ENCODE measurements around the gene KCNJ9.

The KCNJ9 gene

GRCh38 chr1:160083968-160084770, 2.8 kb downstream of the KCNJ9 start:
- ChIA-PET CTCF (interaction anchor here (0.5 to 5.0 kb wide), 11 partner anchors 11 to 1023 kb away, joined by 3 to 37 read pairs (median 3); no protein-coding TSS in a partner anchor), POLR2A (ENCODE audit: low non-redundant PET) (no interaction called here)
- TF ChIP-seq CTCF (conservative IDR thresholded peaks at IDR 0.05; ENCODE audit: low read depth) = peak; percentile 87
- no peak overlapping the region for H3K27ac ChIP-seq
- peak; percentile 78 for DNase-seq (ENCODE audit: low spot score)

- no peak for TF ChIP-seq CTCF (conservative IDR thresholded peaks at IDR 0.05; ENCODE audit: low read depth)
- ChIA-PET POLR2A (ENCODE audit: low non-redundant PET) (no interaction called here), CTCF (interaction anchor here (0.6 to 5.0 kb wide), 12 partner anchors 11 to 1022 kb away, joined by 3 to 37 read pairs (median 4); no protein-coding TSS in a partner anchor)
- H3K27ac ChIP-seq = no peak overlapping the region
- no peak for DNase-seq (ENCODE audit: low spot score)
Measured at GRCh38 chr1:160084771-160085321, 3.5 kb downstream of the KCNJ9 start.

GRCh38 chr1:160085686-160086455, 4.5 kb downstream of the KCNJ9 start:
- H3K27ac ChIP-seq = no peak overlapping the region
- peak; percentile 51 for DNase-seq (ENCODE audit: low spot score)
- ChIA-PET POLR2A (ENCODE audit: low non-redundant PET) (no interaction called here), CTCF (interaction anchor here (0.5 to 5.0 kb wide), 14 partner anchors 12 to 1115 kb away, joined by 3 to 37 read pairs (median 4); partner anchors contain the start of gene PIGM)
- no peak; the same call in 1 of the 2 replicates for TF ChIP-seq CTCF (conservative IDR thresholded peaks at IDR 0.05; ENCODE audit: low read depth)

- no peak for DNase-seq (ENCODE audit: low spot score)
- ChIA-PET POLR2A (ENCODE audit: low non-redundant PET) (no interaction called here), CTCF (interaction anchor here (0.5 to 5.0 kb wide), 10 partner anchors 14 to 1114 kb away, joined by 3 to 37 read pairs (median 3); partner anchors contain the start of gene PIGM)
- no peak overlapping the region for H3K27ac ChIP-seq
- no peak for TF ChIP-seq CTCF (conservative IDR thresholded peaks at IDR 0.05; ENCODE audit: low read depth)
Measured at GRCh38 chr1:160086456-160086892, 5.1 kb downstream of the KCNJ9 start.

GRCh38 chr1:160087118-160087662, 5.9 kb downstream of the KCNJ9 start:
- H3K27ac ChIP-seq = no peak overlapping the region
- POLR2A ChIA-PET (ENCODE audit: low non-redundant PET) = no interaction called here

More at GRCh38 chr1:160087118-160087662, 5.9 kb downstream of the KCNJ9 start:
- TF ChIP-seq CTCF (conservative IDR thresholded peaks at IDR 0.05; ENCODE audit: low read depth) = no peak
- CTCF ChIA-PET = interaction anchor here (0.7 to 5.0 kb wide), 4 partner anchors 13 to 41 kb away, joined by 3 to 37 read pairs (median 4); no protein-coding TSS in a partner anchor
- no peak for DNase-seq (ENCODE audit: low spot score)

Data from RWPE1 (cell line).